Measurements from ENCODE around the gene MAGED2.
"Not testable (repeated sequence)": the region's sequence is repeated elsewhere in the genome, so short reads cannot be mapped to it uniquely, and the experiment has no call there.

The MAGED2 gene

DNA sequence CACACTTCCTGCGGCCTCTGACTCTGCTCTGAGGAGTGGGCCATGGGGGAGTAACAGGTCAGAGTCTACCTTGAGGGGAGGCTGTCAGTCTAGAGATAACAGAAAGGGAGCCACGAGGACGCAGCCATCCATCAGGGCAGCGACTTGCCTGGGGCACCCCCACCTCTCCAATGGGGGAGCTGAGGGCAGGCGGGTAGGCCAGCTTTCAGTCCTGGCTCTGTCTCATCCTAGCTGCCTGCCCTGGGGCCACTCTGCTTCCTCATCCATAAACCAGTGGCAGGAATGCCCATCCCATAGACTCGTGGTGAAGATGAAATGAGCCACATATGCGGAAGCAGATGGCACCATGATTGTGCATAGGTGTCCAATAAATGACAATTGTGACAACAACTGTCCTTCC, 13.2 kb downstream of the MAGED2 start:
- DNase-seq: no peak

DNA sequence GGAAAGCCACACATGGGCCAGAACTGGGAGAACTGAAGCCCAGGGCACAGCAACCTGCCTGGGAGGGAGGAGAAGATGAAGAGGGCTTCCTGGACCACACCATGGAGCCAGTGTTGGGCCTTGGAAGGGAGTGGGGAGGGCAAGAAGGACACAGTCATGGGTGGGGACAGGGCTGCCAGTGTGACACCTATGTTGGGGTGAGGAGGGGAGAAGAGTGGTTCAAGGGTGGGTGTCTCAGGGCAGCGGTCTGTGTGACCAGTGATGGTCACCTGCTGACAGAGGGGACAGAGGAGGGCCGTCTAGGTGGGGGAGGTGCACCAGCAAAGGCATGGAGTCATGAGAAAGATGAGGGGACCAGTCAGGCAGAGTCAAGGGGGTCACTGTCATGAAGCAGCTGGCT, 13.8 kb downstream of the MAGED2 start:
- DNase-seq: no peak

DNA sequence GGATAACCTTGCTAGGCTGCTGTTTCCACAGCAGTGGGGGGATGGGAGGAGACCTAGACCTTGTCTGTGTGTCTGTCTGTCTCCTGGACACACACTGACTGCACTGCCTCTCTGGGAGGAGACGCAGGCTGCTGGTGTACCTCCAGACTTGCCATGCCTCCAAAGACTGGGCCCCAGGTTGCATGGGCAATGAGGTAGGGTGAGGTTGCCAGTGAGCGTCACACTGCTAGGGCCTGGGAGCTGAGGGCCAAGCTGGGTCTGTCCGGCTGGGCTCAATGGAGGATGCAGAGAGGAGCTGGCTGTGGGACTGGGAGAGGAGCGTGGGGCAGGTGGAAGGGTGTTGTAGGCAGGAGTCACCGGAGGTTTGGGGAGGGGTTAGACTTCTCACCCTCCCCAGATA, 16.6 kb downstream of the MAGED2 start:
- no peak for DNase-seq

DNA sequence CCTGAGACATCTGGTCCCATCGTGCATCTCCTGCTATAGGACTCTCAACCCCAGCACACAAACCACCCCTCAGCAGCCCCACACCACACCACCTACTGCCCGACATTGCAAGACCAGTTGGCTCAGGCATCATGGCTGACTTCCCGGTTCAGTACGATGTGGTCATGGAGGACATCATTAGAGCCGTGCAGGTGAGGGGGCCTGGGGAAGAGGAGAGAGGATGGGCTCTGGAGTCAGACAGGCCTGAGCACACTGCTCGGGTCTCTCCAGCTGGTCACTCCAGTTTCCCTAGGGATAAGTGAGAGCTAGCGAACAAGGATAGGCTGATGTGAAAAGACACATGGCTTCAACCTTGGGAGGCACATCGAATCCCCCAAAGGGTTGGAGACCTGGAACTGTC, 17.2 kb downstream of the MAGED2 start:
- no peak for DNase-seq

DNA sequence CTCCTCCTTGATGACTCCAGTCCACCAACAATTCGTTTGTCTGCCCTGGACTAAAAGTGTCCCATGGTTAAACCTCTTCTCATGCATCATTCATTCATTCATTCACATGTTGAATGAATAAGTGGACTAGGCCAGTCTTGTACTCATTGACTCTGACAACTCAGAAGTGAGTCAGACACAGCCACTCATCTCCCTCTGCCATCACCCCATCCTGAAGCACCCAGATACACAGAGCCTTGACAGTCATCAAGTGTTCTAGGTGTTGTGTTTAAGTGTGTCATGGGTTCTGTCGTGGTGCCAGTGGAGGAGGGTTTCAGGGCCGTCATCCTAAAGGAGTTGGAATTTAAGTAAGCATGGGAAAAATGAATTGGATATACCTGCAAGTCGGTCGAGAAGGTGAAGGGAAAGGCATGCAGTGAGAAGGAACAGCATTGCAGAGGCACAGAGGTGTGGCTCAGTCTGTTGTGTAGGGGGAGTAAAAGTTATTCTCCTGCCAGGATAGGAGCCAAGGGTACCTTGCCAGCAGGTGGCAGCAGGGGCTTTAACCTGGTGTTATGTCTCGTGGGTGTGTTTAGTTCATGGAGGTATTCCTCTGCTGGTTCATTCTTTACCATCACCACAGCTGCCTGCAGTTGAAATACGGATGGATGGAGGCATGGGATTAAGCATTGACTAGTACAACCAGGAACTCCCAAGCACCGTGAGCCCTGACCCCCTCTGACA, 18.3 kb downstream of the MAGED2 start:
- no peak for DNase-seq

DNA sequence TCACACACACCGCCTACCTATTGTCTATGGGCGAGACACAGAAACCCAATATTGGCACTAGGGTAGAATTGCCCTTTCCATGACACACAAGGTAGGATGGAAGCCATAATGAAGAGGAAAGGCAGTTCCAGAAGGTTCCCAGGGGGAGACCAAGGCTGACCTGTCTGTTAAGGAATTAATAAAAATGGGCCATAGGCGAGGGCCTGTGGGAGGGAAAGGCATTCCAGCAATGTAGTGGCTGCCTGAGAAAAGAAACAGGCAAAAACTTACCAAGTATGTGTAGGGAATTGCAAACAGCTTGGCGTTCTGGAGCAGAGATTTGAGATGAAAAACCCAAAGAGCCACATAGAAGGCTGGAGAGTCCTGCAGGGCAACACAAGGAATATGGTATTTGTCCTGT, 19.1 kb downstream of the MAGED2 start:
- DNase-seq: no peak

DNA sequence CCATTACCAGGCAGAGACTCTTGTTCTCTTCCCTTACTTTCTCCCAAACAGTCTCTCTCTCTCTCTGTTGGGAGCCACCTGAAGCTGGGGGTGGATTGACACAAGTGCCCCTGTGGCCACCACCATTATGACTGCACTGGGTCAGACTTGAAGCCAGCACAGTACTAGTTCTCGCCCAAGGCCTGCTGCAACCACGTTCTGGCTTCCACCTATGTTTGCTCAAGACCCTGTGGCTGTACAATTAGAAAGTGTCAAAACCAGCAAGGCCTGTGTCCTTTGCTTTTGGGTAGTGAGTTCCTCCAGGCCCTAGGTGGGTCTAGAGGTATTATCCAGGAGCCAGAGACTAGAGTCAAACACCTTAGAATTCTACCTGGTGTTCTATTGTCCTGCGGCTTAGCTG, 31.0 kb downstream of the MAGED2 start:
- no peak for DNase-seq

DNA sequence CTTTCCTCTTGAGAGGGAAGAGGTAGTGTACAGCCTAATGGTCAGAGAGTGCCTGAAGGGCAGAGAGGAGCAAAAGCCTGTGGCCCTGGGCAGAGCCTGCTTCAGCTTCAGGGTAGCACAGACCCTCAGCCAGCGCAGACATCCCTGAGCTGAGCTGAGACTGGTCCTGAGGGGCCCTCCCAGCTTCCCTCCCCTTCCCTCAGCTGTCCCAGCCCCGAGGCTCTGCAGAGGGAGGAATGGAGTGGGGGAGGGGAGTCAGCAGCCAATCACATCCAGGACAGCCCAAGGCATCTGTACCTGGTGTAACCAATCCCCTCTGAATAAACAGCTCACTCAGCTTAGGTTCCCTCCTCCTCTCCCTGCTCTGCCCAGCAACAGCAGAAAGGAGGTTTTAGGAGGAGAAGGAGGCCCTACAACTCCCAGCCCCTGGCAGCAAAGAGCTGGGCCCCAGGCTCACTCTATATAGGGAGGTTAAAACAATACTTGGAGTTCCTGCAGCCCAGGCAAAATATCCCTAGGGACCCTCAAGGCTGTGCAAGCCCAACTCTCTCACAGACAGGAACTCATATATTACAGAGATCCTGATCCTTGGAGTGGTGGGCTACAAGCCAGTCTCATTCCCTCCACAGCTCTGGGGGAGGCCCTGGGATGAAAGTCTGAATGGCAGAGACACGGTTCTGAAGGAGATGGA, 33.8 kb downstream of the MAGED2 start:
- DNase-seq: not testable (repeated sequence)

DNA sequence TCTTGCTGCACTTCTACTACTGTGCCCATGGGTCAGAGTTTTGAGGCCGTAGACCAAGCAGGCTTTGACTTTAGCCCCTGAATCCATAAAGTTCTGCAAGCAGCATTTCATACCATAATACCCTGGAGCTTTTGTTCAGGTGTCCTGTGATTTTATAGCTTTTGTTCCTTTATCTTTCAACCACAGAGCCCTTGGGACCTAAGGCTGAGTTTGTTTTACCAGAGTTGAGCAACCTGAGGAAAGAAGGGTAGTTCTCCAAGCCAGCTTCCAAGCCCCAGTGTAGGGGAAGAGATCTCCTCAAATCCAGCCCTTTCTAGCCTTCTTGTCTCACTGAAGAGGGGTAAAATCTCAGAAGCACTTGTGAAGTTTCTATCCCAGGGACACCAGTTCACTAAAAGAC, 35.1 kb downstream of the MAGED2 start:
- DNase-seq: no peak

DNA sequence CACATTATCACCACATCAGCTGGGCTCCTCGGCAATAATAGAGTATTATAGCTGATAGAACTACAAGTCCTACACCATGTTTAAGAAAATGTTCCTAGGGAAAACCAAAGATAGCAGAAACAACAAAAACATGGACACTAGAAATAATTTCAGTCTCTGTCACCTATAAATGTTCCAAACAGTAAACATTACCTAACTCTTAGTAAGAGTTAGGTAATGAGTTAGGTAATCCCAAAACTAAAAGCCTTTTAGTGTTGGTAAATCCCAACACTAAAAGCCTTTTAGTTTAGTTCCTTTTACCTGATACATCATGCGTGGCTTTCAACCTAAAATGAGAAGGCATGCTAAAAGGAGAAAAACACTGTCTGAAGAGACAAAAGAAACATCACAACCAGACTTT, 35.5 kb downstream of the MAGED2 start:
- DNase-seq: no peak

DNA sequence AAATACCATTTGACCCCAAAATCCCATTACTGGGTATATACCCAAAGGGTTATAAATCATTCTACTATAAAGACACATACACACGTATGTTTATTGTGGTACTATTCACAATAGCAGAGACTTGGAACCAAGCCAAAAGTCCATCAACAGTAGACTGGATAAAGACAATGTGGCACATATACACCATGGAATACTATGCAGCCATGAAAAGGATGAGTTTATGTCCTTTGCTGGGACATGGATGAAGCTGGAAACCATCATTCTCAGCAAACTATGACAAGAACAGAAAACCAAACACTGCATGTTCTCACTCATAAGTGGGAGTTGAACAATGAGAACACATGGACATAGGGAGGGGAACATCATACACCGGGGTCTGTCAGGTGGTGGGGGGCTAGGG, 40.2 kb downstream of the MAGED2 start:
- not testable (repeated sequence) for DNase-seq

DNA sequence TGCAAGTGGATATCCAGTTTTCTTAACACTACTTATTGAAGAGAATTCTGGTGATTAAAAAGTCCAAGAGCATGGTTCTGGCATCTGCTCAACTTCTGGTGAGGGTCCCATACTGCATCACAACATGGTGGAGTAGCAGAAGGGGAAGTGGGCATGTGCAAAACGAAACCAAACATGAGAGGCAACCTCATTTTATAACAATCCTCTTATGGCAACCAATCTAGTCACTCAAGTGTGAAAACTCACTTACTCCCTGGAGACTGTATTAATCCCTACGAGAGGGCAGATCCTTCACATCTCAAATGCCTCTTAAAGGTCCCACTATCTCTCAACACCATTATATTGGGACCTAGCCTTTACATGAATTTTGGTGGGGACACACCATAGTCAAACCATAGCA, 57.7 kb downstream of the MAGED2 start:
- no peak for DNase-seq

All from NCI-H774 (cell line).